NCI-H2107 (cell line): ENCODE measurements around the gene RBM47.
"Not testable (repeated sequence)": the region's sequence is repeated elsewhere in the genome, so short reads cannot be mapped to it uniquely, and the experiment has no call there.

Experiments used
- DNase-seq: peaks from one replicate; lab custom pipeline; 2025; lab: John Stamatoyannopoulos, UW

Gene RBM47

GRCh38 chr4:40406340-40406739 lies 223.3 kb downstream of the RBM47 start:
- no peak for DNase-seq

GRCh38 chr4:40405193-40405592 lies 224.5 kb downstream of the RBM47 start:
- DNase-seq: no peak

- DNase-seq: no peak
These were observed 226.6 kb downstream of the RBM47 start for GRCh38 chr4:40403081-40403480.

DNA sequence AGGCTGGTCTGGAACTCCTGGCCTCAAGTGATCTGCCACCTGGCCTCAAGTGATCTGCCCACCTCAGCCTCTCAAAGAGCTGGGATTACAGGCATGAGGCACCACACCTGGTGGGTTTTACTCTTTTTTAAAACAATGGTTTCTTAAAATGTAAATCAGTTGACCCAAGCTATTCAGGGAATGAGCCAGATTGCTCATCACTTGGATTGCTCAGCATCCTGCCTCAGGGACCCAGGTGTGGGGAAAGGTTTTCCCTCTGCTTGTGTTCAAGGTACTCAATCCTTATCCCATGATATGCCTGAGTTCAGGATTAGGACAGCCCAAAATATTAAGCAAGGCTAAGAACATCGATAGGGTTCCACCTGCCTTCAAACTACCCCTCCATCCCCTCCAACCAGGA lies 227.1 kb downstream of the RBM47 start:
- DNase-seq: no peak

DNA sequence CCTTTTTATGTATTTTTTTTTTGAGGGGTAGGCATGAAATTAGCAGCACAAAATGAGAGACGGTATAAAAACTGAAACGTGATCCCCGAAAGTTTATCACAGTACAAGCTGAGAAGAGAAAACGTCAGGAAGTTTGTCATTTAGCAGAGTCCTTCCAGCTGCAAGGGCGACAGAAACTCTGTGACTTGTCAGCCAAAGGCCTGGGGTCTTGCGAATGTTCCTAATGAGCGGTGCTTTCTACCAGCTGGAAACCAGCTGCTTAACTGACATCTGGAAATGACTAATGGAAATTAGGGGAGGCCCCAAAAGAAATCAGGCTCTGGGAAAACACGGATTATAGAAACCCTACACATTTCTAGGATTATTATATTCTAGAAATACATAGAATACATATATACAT lies 228.0 kb downstream of the RBM47 start:
- DNase-seq: no peak

- no peak for DNase-seq
These were observed 228.6 kb downstream of the RBM47 start for GRCh38 chr4:40401096-40401495.

DNA sequence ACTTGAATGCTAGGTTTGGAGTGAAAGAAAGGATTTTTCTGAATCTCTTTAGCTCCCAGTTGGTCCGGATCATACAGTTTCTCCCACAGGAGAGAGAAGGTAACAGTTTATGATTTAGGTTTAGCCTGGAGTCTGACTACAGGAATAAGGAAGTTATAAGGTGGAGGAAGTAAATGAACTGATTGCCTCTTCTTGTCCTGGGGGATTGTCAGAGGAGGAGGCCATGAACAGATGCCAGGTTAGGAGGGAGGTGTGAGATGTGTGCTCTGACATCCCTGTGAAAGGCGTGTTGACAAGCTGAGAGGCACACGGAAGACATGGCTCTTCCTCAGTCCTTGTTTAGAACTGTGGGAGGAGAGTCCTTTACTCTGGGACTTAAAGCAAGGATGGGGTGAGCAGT lies 230.1 kb downstream of the RBM47 start:
- no peak for DNase-seq

DNA sequence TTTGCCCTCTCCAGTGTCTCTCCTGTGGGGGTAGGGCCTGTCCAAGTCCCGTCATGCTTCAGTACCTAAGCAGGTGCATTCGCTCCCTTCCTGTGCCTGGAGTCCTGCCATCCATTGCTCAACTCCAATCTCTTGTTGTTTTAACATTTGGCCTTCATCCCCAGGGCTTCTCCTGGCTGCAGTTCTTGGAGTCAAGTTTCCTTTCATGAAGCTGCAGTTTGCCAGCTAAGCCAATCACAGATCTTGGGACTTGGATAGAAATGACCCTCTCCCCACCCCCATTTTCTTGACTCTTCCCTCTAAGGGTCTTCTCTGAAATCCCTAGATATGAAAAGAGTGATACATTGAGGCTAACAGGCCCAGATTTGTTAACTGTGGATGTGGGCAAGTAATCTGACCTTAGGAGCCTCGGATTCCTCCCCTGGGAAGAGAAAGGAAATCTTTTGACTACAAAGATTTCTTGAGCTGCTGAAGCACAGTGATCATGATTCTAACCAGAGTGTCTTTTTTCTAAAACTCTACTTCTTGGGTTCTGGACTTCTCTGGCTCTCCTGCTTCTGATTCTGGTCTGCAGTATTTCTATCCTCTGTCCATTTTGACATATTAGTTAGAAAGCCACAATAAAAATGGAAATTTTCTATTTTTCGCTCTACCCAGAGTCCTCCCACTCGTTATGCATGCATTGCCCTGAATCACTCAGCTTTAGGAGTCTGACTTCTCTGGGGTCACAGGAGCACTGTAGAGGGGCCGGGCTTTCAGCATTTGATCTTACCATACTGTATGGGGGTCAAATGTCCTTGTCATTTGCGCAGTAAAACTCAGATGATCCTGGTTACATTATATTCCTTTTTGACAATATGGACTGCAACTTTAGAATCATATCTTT lies 233.5 kb downstream of the RBM47 start:
- peak; percentile 69 for DNase-seq

- DNase-seq: no peak
These were observed 234.3 kb downstream of the RBM47 start for GRCh38 chr4:40395166-40395900.

GRCh38 chr4:40394236-40394635 lies 235.4 kb downstream of the RBM47 start:
- DNase-seq: no peak

DNA sequence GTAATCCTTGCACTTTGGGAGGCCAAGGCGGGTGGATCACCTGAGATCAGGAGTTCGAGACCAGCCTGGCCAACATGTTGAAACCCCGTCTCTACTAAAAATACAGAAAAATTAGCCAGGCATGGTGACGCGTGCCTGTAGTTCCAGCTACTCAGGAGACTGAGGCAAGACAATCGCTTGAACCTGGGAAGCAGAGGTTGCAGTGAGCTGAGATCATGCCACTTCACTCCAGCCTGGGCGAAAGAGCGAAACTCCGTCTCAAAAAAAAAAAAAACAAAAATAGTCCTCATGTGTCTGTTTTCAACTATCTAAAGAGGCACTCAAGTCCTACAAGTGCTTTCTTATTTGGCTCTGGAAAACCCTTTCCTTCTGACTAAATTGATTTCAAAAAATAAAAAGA lies 237.4 kb downstream of the RBM47 start:
- DNase-seq: not testable (repeated sequence)

- no peak for DNase-seq
These were observed 239.7 kb downstream of the RBM47 start for GRCh38 chr4:40389986-40390385.

GRCh38 chr4:40388239-40388638 lies 241.4 kb downstream of the RBM47 start:
- no peak for DNase-seq

DNA sequence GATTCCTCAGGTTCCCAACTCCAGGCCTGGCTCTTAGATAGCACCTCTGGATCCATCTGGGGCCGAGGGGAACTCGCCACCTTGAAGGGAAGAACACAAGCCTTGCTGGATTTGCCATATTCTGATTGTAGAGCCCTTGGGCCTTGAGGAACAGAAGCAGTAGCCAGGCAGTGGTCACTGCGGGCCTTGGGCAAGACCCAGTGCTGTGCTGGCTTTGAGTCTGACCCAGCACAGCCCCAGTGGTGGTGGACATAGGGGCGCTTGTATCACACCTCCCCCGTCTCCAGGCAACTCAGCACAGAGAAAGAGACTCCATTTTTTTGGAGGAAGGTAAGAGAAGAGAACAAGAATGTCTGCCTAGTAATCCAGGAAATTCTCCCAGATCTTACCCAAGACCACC lies 249.0 kb downstream of the RBM47 start:
- no peak for DNase-seq

GRCh38 chr4:40379248-40379647 lies 250.4 kb downstream of the RBM47 start:
- DNase-seq: no peak

DNA sequence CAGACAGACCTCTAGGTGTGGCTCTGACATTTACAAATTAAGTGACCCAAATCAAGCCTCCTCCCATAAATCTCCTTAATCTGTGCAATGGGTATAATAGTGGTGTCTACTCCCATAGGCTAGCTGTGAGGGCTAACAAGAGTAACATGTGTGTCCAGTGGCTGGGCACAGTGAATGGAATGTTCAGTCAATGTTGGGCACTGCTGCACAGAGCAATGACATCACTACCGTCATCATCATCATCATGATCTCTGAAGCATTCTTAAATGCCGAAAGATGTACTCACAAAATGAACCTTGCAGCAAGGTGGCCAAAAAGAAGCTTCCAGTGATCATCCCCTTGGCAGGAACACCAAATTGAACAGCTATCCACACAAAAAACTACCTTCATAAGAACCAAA lies 251.0 kb downstream of the RBM47 start:
- DNase-seq: no peak

DNA sequence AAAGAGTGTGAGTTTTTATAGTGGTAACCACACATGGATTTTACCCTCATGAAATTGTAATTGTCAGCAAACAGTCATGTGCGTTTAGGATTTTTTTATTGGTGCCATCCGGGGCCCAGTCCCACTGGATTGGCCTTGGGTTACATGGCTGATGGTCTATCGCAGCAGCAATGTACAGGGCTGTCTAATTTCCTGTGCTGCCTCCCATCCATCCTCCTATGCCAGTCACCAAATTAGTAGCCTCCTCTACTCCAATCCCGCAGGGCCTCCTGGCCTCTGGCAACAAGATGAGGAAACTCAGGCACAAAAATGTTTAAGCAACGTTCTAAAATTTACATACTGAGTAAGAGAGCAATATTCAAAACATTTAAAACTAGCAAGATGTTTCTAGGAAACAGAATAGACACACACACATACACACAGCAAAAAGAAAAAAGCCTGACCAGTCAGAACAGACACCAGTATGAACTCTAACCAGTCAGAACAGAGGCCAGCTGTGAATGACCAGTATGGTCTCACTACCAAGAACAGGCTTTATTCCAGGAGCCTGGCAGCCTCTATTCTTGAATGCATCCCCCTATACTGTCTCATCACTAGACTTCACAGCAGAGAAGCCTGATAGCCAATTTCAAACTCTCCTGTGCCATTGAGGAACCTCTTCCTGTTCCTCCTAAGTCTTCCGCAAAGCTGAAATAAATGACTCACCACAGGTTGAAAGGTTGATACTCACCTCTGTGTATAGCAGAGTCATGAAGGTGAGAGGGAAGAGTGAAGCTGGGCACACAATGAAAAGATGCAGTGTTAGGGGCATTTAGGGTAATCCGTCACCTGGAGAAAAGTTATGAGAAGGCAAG lies 251.9 kb downstream of the RBM47 start:
- DNase-seq: no peak

GRCh38 chr4:40375620-40376019 lies 254.0 kb downstream of the RBM47 start:
- DNase-seq: no peak

DNA sequence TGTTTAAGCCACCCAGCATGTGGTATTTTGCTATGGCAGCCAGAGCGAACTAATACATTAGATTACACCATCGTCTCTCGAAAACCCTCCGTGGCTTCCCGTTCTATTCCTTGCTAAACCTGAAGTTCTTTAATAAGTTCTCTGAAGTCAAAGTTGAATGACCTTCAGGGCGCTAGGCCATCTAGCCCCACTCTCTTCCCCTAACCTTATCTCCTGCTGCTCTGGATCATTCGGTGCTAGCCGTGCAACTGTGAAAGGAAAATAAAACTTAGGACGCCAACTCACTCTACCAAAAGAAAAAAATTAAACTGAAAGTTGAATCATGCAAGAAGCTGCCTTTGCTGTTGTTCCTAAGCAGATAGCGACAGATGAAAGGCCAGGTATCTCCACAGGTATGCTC lies 254.6 kb downstream of the RBM47 start:
- no peak for DNase-seq

- no peak for DNase-seq
These were observed 256.0 kb downstream of the RBM47 start for GRCh38 chr4:40373636-40374035.
